Thyroid gland (tissue), 4 donors: ENCODE data around the gene FAM53B. TPM values are rescaled to one million over a fixed set of nuclear protein-coding genes. Genes with fewer than 3 reads are reported as not detected.
A peak's percentile ranks its signal among the peaks of the same experiment; 100 is the strongest.

Experiments
- DNase-seq, 2 donors: peaks; one replicate each; pipeline ENCODE4 v3.0.0-alpha.2; 2019
- H3K27ac ChIP-seq, 3 donors: fragments of 200-600 bp; sonication (generic); 1 replicate in 2 of 3; 2 replicates in 1 of 3; pipeline ENCODE4 v1.5.1; 2016 to 2019; ENCODE audit warnings: mild to moderate bottlenecking in 1 of 3, moderate library complexity in 1 of 3
- H3K27me3 ChIP-seq: fragments of 200-600 bp; sonication (generic); one replicate; pipeline ENCODE4 v1.5.1; 2019
- H3K36me3 ChIP-seq, 2 donors: fragments of 200-600 bp; sonication (generic); one replicate each; pipeline ENCODE4 v1.5.1; 2016 to 2019
- H3K4me1 ChIP-seq, 2 donors: fragments of 200-600 bp; sonication (generic); one replicate each; pipeline ENCODE4 v1.5.1; 2017 to 2019
- H3K4me3 ChIP-seq, 3 donors: fragments of 200-600 bp; sonication (generic); replicated peaks in 1 of 3; 1 replicate in 2 of 3; 2 replicates in 1 of 3; pipeline ENCODE4 v1.5.1; 2016; ENCODE audit warnings: mild to moderate bottlenecking in 1 of 3
- H3K9me3 ChIP-seq: fragments of 200-600 bp; sonication (generic); one replicate; pipeline ENCODE4 v1.5.1; 2017
- POLR2A ChIP-seq, 2 donors: fragments of 450-650 bp; IDR thresholded peaks; one replicate each; pipeline ENCODE4 v1.6.1; 2017; ENCODE audit warnings: antibody characterized with exemption in 2 of 2, mild to moderate bottlenecking in 2 of 2, moderate library complexity in 1 of 2
- WGBS, 2 donors: methylation state at CpG; one replicate each; pipeline ENCODE4 v1.1.5; 2017; 5-methylcytosine and 5-hydroxymethylcytosine counted together
- intact Hi-C: fragments of 100-400 bp; cut with DNase I; formaldehyde crosslinking; loops from one replicate; pipeline ENCODE4 v1.15.1; 2023
- total RNA-seq, 4 donors: library from RNA; depleted of rRNA; stranded (reverse); fragments of >200 nt; gene quantifications; one replicate each; pipeline ENCODE4 v1.2.3, GENCODE V29; 2016
- TF ChIP-seq, protein P1 (sequence below), 6 experiments: fragments of 200-600 bp in 3 of 6; fragments of 450-650 bp in 3 of 6; sonication (generic) in 3 of 6; IDR thresholded peaks; one replicate each; pipeline ENCODE4 v1.5.1; 2016 to 2019; ENCODE audit warnings: antibody characterized with exemption in 6 of 6, mild to moderate bottlenecking in 2 of 6, inconsistent platforms in 1 of 6, moderate library complexity in 1 of 6

The FAM53B gene
- total RNA-seq, 4 donors from 2014 or later, result 37.6 to 96.3 (median 80.4) TPM

- Histone ChIP-seq H3K27me3 (no peaks in the 10 kb centered on the region), H3K9me3 (no peaks in the 10 kb centered on the region), H3K36me3 (peaks cover 8 to 11% of the 10 kb centered on the region in 2 donors), H3K27ac (peak overlapping the region; percentile 91 to 95 (median 95)), H3K4me1 (peaks cover 47 to 78% of the 10 kb centered on the region in 2 donors), H3K4me3 (no peak overlapping the region)
- no peak for DNase-seq
- TF ChIP-seq, protein P1, sequence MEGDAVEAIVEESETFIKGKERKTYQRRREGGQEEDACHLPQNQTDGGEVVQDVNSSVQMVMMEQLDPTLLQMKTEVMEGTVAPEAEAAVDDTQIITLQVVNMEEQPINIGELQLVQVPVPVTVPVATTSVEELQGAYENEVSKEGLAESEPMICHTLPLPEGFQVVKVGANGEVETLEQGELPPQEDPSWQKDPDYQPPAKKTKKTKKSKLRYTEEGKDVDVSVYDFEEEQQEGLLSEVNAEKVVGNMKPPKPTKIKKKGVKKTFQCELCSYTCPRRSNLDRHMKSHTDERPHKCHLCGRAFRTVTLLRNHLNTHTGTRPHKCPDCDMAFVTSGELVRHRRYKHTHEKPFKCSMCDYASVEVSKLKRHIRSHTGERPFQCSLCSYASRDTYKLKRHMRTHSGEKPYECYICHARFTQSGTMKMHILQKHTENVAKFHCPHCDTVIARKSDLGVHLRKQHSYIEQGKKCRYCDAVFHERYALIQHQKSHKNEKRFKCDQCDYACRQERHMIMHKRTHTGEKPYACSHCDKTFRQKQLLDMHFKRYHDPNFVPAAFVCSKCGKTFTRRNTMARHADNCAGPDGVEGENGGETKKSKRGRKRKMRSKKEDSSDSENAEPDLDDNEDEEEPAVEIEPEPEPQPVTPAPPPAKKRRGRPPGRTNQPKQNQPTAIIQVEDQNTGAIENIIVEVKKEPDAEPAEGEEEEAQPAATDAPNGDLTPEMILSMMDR (IDR thresholded peaks at IDR 0.05), result no peak
- TF ChIP-seq POLR2A (IDR thresholded peaks at IDR 0.05), result no peak
- WGBS, 2 donors, result 78% methylated on average over 6 of the region's 8 CpGs
- intact Hi-C loops, result no loop called here
These were observed 64.8 kb downstream of the FAM53B start for GRCh38 chr10:124679401-124679800.

GRCh38 chr10:124678557-124679240 is 65.5 kb downstream of the FAM53B start:
- no peak for TF ChIP-seq POLR2A (IDR thresholded peaks at IDR 0.05)
- TF ChIP-seq, protein P1 (IDR thresholded peaks at IDR 0.05), result no peak
- no peaks in the 10 kb centered on the region for H3K9me3 ChIP-seq
- intact Hi-C loops, result no loop called here
- peak overlapping the region; percentile 91 to 95 (median 95) for H3K27ac ChIP-seq
- H3K27me3 ChIP-seq, result no peaks in the 10 kb centered on the region
- peaks cover 8 to 11% of the 10 kb centered on the region in 2 donors for H3K36me3 ChIP-seq
- H3K4me1 ChIP-seq, result peaks cover 54 to 78% of the 10 kb centered on the region in 2 donors
- WGBS, 2 donors, result 62 to 70% methylated on average over 11 to 12 of the region's 12 CpGs
- no peak for DNase-seq
- H3K4me3 ChIP-seq, result no peak overlapping the region

DNA sequence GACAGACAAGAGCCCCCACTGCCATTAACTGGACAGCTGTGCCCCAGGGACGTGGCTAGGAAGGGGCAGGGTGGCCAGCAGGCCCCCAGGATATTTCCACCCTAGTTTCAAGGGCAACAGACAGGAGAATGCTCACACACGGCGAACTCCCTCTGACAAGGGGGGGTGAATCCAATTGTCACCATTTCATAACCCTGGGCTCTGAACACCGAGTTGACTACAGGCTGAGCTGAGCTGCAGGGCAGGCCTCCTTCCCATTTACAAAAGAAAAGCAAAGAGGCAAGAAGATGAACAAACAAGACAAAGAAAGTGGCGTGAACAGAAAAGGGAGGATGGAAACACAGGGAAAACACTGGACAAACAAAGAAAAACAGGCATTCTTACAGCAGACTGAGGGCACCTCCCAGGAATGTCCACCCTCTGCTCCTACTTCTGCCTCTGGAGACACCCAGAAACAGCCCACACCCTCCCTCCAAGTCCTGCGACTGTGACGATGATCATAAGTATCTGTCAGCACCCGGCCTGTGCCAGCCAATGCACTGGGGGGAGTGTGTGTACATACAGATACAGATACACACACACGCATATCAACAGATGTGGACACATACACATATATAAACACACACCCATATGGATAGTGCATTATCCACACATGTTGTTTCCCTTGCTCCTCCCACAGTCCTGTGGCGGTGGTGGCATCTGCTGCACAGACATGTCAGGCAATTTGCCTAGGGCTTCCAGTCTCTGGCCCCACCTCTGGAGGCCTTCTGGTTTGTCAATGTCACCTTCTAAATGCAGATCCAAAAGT is 66.2 kb downstream of the FAM53B start:
- intact Hi-C loops, result no loop called here
- Histone ChIP-seq H3K27ac (peak overlapping the region; percentile 91 to 95 (median 95)), H3K4me3 (no peak overlapping the region), H3K9me3 (no peaks in the 10 kb centered on the region), H3K4me1 (peaks cover 61 to 81% of the 10 kb centered on the region in 2 donors), H3K27me3 (no peaks in the 10 kb centered on the region), H3K36me3 (peaks cover 8 to 11% of the 10 kb centered on the region in 2 donors)
- DNase-seq, result peak; percentile 47 to 56
- TF ChIP-seq POLR2A (IDR thresholded peaks at IDR 0.05), result no peak
- TF ChIP-seq, protein P1 (IDR thresholded peaks at IDR 0.05), result no peak
- WGBS, 2 donors, result 63 to 64% methylated on average over 10 of the region's 10 CpGs

DNA sequence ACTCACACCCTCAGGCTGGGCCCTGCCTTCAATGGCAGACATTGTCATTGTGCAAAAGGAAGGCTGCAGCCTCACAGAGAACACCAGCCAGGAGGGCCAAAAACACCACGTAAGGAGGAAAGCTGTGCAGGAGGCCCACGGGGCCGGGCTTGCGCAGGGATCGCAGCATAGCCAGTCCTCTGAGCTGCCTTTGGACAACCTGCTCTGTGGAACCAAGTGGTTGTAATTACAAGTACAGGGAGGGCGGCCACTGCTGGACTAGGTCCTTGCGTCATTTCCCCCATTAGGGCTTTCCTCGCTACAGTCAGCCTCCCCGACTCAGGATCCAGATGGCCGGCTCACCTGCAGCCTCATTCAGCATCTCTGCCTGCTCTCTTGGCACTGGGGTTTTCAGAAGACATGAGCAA is 66.9 kb downstream of the FAM53B start:
- H3K27ac ChIP-seq, result peak overlapping the region; percentile 91 to 95 (median 95)
- H3K9me3 ChIP-seq, result no peaks in the 10 kb centered on the region
- 14 to 46% methylated on average over 8 to 10 of the region's 10 CpGs for WGBS, 2 donors
- no peaks in the 10 kb centered on the region for H3K27me3 ChIP-seq
- intact Hi-C loops, result no loop called here
- H3K4me3 ChIP-seq, result no peak overlapping the region
- peak in 1 of 2 donors; percentile 71 for TF ChIP-seq POLR2A (IDR thresholded peaks at IDR 0.05)
- TF ChIP-seq, protein P1 (IDR thresholded peaks at IDR 0.05), result no peak
- H3K36me3 ChIP-seq, result peaks cover 8 to 11% of the 10 kb centered on the region in 2 donors
- peaks cover 68 to 88% of the 10 kb centered on the region in 2 donors for H3K4me1 ChIP-seq
- DNase-seq, result peak; percentile 88
